ENCODE measurements around the gene MYL7.

The MYL7 gene

DNA sequence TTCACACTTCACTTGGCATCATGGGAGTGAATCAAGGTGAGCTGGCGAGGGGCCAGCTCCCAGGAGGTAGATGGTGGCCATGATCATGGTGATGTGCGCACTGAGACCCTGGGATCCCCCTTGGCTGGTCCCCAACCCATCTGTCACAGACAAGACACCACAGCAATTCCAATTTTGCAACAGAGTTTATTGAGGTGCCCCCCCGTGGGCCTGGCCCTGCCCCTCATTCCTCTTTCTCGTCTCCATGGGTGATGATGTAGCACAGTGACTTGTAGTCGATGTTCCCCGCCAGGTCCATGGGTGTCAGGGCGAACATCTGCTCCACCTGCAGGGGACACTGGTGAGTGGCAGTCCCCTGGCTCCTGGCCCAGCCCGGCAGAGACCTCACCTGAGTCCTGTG, 2.4 kb downstream of the MYL7 start:
- TF ChIP-seq, protein P1, sequence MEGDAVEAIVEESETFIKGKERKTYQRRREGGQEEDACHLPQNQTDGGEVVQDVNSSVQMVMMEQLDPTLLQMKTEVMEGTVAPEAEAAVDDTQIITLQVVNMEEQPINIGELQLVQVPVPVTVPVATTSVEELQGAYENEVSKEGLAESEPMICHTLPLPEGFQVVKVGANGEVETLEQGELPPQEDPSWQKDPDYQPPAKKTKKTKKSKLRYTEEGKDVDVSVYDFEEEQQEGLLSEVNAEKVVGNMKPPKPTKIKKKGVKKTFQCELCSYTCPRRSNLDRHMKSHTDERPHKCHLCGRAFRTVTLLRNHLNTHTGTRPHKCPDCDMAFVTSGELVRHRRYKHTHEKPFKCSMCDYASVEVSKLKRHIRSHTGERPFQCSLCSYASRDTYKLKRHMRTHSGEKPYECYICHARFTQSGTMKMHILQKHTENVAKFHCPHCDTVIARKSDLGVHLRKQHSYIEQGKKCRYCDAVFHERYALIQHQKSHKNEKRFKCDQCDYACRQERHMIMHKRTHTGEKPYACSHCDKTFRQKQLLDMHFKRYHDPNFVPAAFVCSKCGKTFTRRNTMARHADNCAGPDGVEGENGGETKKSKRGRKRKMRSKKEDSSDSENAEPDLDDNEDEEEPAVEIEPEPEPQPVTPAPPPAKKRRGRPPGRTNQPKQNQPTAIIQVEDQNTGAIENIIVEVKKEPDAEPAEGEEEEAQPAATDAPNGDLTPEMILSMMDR (IDR thresholded peaks at IDR 0.05; ENCODE audit: low read depth, low read length): no peak
- no peaks in the 10 kb centered on the region for H3K27me3 ChIP-seq
- DNase-seq: no peak
- H3K36me3 ChIP-seq: no peaks in the 10 kb centered on the region
- H3K4me3 ChIP-seq (ENCODE audit: low read depth, low read length): no peak overlapping the region
- no peaks in the 10 kb centered on the region for H3K4me1 ChIP-seq
- H3K9me3 ChIP-seq: no peaks in the 10 kb centered on the region

DNA sequence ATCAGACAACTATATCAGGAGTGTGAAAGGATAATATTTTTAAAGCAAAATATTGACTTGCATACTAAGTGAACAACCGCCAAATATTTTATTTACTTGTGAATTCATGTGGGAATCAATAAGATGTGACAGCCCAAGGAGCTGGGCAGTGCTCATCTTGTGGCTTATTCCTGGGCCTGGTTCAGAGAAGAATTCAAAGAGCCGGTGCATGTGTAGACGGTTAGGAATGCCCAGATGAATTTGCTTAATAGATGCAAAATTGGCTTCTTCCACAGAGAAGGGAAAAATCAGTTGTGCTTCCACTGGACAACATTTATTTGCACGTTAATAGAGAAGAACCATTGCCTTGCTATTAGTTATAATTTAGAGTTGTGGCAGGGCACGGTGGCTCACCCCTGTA, 4.4 kb downstream of the MYL7 start:
- TF ChIP-seq, protein P1 (IDR thresholded peaks at IDR 0.05; ENCODE audit: low read depth, low read length): no peak
- H3K27me3 ChIP-seq: no peaks in the 10 kb centered on the region
- no peaks in the 10 kb centered on the region for H3K36me3 ChIP-seq
- no peak for DNase-seq
- no peaks in the 10 kb centered on the region for H3K4me1 ChIP-seq
- H3K4me3 ChIP-seq (ENCODE audit: low read depth, low read length): no peak overlapping the region
- H3K9me3 ChIP-seq: no peaks in the 10 kb centered on the region

DNA sequence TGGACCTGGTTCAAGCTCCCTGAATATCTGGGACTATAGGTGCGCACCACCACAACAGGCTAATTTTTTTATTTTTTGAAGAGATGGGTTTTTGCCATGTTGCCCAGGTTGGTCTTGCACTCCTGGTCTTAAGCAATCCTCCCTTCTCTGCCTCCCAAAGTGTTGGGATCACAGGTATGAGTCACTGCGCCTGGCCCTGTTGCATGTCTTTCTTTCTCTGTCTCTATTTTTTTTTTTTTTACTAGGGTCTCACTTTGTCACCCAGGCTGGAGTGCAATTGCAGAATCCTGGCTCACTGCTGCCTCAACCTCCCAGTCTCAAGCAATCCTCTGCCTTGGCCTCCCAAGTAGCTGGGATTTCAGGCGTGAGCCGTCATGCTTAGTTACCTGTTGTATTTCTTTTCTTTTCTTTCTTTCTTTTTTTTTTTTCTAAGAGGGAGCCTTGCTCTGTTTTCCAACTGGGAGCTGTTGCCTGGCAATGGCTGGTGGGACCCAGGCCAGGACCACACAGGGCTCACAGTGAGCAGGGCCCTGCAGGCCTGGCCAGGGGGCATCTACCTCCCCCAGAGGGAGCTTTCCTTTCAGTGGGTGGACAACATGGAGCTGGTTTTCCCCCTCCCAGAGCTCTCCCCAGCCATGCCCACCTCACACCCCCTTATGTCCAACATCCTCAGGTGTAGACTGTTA, 6.0 kb downstream of the MYL7 start:
- no peaks in the 10 kb centered on the region for H3K9me3 ChIP-seq
- H3K27me3 ChIP-seq: no peaks in the 10 kb centered on the region
- H3K4me3 ChIP-seq (ENCODE audit: low read depth, low read length): no peak overlapping the region
- H3K36me3 ChIP-seq: no peaks in the 10 kb centered on the region
- H3K4me1 ChIP-seq: no peaks in the 10 kb centered on the region
- TF ChIP-seq, protein P1 (IDR thresholded peaks at IDR 0.05; ENCODE audit: low read depth, low read length): no peak
- no peak for DNase-seq

DNA sequence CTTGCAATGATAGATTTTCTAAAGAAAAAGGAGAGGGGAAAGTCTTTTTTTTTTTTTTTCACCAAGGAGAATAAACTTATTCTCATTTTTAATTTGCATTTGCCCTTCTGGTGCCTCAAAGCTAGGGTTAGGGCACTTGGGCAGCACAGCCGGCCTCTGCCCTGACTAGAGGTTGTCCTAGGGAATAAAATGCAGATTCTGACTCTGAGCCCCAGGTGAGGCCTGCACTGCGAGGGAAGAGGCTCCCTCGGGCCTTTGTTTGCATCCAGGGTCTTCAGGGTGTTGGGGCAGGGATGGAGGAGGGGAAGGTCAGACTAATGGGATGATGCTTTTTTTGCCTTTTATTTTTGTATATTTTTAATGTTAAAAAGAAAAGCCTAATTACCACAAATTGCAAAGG, 7.8 kb downstream of the MYL7 start:
- Histone ChIP-seq H3K4me3 (ENCODE audit: low read depth, low read length) (no peak overlapping the region), H3K4me1 (no peaks in the 10 kb centered on the region), H3K9me3 (no peaks in the 10 kb centered on the region), H3K36me3 (no peaks in the 10 kb centered on the region), H3K27me3 (no peaks in the 10 kb centered on the region)
- TF ChIP-seq, protein P1 (IDR thresholded peaks at IDR 0.05; ENCODE audit: low read depth, low read length): no peak
- DNase-seq: no peak

DNA sequence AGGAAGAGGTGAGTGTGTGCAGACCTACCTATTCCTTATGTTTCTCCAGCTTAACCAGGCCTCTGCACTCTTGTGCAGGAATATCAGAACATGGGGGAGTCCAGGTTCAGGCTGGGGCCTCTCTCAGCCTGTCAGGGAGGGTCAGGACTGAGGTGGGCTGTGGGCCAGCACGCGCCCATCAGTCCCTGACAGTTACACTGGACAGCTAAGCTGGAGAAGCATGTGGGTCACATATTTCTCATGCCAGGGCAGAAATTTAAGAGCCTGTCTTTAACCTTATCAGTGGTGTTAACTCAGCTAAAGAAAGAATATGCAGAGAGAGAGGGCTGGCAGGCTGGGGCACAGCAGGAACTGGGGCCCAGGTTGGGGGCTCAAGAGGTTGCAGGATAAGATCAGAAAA, 9.1 kb downstream of the MYL7 start:
- Histone ChIP-seq H3K27me3 (no peaks in the 10 kb centered on the region), H3K4me3 (ENCODE audit: low read depth, low read length) (no peak overlapping the region), H3K36me3 (no peaks in the 10 kb centered on the region), H3K9me3 (no peaks in the 10 kb centered on the region), H3K4me1 (no peaks in the 10 kb centered on the region)
- no peak for DNase-seq
- TF ChIP-seq, protein P1 (IDR thresholded peaks at IDR 0.05; ENCODE audit: low read depth, low read length): no peak

DNA sequence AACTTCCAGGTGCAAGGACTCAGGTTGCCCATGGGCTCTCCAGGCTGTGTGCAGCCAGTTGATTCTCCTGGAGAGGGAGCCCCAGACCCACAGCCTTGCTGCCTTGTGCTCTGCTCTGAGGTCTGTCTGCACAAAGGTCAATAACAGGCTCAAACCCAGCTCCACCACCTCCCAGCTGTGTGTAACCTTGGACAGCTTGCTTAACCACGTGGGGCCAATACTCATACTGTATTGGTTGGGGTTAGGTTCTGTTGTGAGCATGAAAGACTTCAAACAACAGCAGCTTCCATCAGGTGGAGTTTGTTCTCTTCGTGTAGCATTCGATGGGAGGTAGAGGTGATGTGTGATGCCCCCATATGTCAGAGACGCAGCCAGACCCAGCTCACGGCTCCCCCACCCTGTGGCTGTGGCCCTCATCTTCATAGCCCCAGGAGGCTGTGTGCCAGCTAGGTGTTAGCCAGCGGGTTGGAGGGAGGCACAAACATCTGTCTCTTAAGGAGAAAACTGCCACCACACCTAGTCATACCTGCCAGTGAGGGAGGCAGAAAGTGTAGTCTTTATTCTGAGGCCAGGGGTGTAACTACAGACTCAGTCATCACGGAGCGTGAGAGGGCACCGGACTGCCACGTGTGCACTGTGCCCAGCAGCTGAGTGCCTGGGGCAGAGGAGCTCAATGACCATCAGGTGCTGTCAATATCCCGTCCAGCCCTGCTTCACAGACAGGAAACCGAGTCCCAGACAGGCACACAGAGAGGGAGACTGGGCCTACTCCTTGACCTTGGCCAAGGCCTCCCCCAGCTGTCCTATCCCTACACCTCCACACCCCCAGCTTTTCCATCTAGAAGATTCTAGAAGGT, 9.7 kb downstream of the MYL7 start:
- no peak for DNase-seq
- H3K9me3 ChIP-seq: no peaks in the 10 kb centered on the region
- no peaks in the 10 kb centered on the region for H3K4me1 ChIP-seq
- no peaks in the 10 kb centered on the region for H3K27me3 ChIP-seq
- no peaks in the 10 kb centered on the region for H3K36me3 ChIP-seq
- H3K4me3 ChIP-seq (ENCODE audit: low read depth, low read length): no peak overlapping the region
- TF ChIP-seq, protein P1 (IDR thresholded peaks at IDR 0.05; ENCODE audit: low read depth, low read length): peak; percentile 48
